ENCODE measurements around the gene GDF7. TPM values are rescaled to one million over a fixed set of nuclear protein-coding genes. Genes with fewer than 3 reads are reported as not detected.

The GDF7 gene
- total RNA-seq, 1 donor from 2014 or later = not detected

- TF ChIP-seq, protein P1, sequence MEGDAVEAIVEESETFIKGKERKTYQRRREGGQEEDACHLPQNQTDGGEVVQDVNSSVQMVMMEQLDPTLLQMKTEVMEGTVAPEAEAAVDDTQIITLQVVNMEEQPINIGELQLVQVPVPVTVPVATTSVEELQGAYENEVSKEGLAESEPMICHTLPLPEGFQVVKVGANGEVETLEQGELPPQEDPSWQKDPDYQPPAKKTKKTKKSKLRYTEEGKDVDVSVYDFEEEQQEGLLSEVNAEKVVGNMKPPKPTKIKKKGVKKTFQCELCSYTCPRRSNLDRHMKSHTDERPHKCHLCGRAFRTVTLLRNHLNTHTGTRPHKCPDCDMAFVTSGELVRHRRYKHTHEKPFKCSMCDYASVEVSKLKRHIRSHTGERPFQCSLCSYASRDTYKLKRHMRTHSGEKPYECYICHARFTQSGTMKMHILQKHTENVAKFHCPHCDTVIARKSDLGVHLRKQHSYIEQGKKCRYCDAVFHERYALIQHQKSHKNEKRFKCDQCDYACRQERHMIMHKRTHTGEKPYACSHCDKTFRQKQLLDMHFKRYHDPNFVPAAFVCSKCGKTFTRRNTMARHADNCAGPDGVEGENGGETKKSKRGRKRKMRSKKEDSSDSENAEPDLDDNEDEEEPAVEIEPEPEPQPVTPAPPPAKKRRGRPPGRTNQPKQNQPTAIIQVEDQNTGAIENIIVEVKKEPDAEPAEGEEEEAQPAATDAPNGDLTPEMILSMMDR (conservative IDR thresholded peaks at IDR 0.05; ENCODE audit: low read depth, low read length) = no peak
- no peak for DNase-seq (ENCODE audit: low read depth)
Observed at GRCh38 chr2:20674309-20674965, 7.5 kb downstream of the GDF7 start.

GRCh38 chr2:20674974-20675679, 8.2 kb downstream of the GDF7 start:
- no peak for DNase-seq (ENCODE audit: low read depth)
- H3K4me3 ChIP-seq (ENCODE audit: low read depth, low read length) = no peak overlapping the region
- TF ChIP-seq, protein P1 (conservative IDR thresholded peaks at IDR 0.05; ENCODE audit: low read depth, low read length) = peak; percentile 4

More at GRCh38 chr2:20674309-20674965, 7.5 kb downstream of the GDF7 start:
- no peak overlapping the region for H3K4me3 ChIP-seq (ENCODE audit: low read depth, low read length)

DNA sequence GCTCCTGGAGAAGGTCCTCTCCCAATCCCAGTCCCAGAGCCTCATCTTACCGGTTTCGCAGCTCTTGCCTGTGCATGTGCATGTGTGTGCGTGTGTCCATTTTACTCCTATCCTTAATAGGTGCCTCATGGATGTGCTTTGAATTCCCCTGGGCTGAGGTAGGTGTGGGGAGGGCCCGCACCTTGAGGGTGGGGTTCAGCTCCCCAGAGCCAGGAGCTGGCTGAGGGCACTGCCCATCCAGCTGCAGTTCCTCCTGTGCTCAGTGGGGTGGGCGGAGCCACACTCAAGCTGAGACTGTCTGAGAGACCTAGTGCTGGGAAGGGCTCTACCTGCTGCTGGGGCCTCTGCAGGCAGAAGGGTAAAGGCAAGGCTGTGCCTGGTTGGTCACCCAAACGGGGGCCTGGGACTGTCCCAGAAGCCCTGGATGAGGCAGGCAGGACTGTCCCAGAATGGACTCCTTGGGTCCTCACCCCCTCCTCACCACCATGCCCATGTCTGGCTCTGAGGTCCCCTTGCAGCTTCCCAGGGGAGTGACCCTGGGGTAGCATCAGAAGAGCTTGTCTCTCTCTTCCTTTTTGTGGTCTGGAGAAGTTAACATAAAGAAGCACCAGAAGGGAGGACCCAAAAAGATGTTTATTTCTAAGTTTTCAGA, 8.9 kb downstream of the GDF7 start:
- TF ChIP-seq, protein P1 (conservative IDR thresholded peaks at IDR 0.05; ENCODE audit: low read depth, low read length) = no peak
- no peak for DNase-seq (ENCODE audit: low read depth)
- no peak overlapping the region for H3K4me3 ChIP-seq (ENCODE audit: low read depth, low read length)

DNA sequence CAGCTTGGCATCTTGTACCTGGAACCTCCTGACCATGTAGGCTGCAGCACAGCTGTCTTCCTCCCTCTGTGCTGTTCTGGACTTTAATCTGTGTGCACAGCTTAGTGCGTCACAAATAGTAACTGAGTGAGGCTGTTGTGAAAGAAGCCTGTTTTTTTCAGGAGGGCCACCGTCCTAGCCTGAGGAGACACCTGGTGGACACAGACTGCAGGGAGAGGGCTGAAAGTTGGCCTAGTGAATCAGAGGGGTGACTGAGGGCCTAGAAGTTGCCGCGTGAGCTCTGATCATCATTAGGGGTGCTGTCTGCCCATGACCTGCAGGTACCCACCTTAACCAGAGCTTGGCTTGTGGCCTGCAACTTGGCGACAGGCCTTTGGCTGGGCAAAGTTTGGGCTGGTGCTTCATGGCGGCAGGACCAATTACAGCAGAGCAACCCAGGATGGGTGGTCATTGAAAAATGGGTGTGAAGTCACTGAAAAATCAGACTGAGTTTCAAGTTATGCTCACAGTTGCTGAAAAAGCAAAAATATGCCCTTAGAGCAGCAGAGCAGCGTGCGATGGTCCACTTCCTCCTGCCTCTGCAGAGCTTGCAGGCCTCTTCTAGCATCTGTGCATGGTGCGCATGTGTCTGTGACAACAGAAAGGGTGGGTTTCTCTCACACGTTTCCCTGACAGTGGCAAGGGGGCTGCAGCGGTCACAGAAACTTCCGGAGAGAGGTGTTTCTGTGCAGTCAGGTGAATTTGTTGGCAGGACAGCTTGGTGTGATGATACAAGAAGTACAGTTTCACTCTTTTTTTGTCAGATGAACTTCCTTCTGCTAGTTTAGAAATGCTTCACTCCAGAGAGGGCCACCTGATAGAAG, 9.6 kb downstream of the GDF7 start:
- peak; percentile 26 for DNase-seq (ENCODE audit: low read depth)
- TF ChIP-seq, protein P1 (conservative IDR thresholded peaks at IDR 0.05; ENCODE audit: low read depth, low read length) = peak; percentile 60
- no peak overlapping the region for H3K4me3 ChIP-seq (ENCODE audit: low read depth, low read length)

- H3K4me3 ChIP-seq (ENCODE audit: low read depth, low read length) = no peak overlapping the region
- no peak for DNase-seq (ENCODE audit: low read depth)
- TF ChIP-seq, protein P1 (conservative IDR thresholded peaks at IDR 0.05; ENCODE audit: low read depth, low read length) = peak; percentile 40
Observed at GRCh38 chr2:20677301-20678085, 10.5 kb downstream of the GDF7 start.

- no peak overlapping the region for H3K4me3 ChIP-seq (ENCODE audit: low read depth, low read length)
- no peak for DNase-seq (ENCODE audit: low read depth)
- TF ChIP-seq, protein P1 (conservative IDR thresholded peaks at IDR 0.05; ENCODE audit: low read depth, low read length) = no peak
Observed at GRCh38 chr2:20678086-20678395, 11.1 kb downstream of the GDF7 start.
